GM23248 (cell line): Measurements from ENCODE around the gene INHBB. TPM values are rescaled to one million over a fixed set of nuclear protein-coding genes. Genes with fewer than 3 reads are reported as not detected.
"Not testable (repeated sequence)": the region's sequence is repeated elsewhere in the genome, so short reads cannot be mapped to it uniquely, and the experiment has no call there.

ENCODE experiments used
- DNase-seq: peaks from one replicate; pipeline ENCODE4 v3.0.0-alpha.2; 2015
- H2AFZ ChIP-seq: fragments of 200-600 bp; sonication (generic); 2 replicates; pipeline ENCODE4 v1.6.1; 2016; ENCODE audit warnings: antibody characterized with exemption
- H3F3A ChIP-seq: fragments of 200-600 bp; sonication (generic); 2 replicates; pipeline ENCODE4 v1.6.1; 2016; ENCODE audit warnings: mild to moderate bottlenecking, antibody characterized with exemption, mixed run types; ENCODE audit not compliant: insufficient read depth
- H3K27ac ChIP-seq: fragments of 200-600 bp; sonication (generic); 2 replicates; pipeline ENCODE4 v1.5.1; 2016; ENCODE audit warnings: mild to moderate bottlenecking
- H3K27me3 ChIP-seq: fragments of 200-600 bp; sonication (generic); replicated peaks from 2 replicates; pipeline ENCODE4 v1.6.1; 2016; ENCODE audit warnings: mild to moderate bottlenecking; ENCODE audit not compliant: insufficient read depth
- H3K36me3 ChIP-seq: fragments of 200-600 bp; sonication (generic); 2 replicates; pipeline ENCODE4 v1.6.1; 2016; ENCODE audit warnings: low read depth, mild to moderate bottlenecking
- H3K4me1 ChIP-seq: fragments of 200-600 bp; sonication (generic); 2 replicates; pipeline ENCODE4 v1.6.1; 2016; ENCODE audit warnings: mild to moderate bottlenecking; ENCODE audit not compliant: insufficient read depth
- H3K4me2 ChIP-seq: fragments of 200-600 bp; sonication (generic); one replicate; pipeline ENCODE4 v1.6.1; 2016; ENCODE audit warnings: mild to moderate bottlenecking; ENCODE audit not compliant: unreplicated experiment
- H3K4me3 ChIP-seq: fragments of 200-600 bp; sonication (generic); 2 replicates; pipeline ENCODE4 v1.5.1; 2016; ENCODE audit warnings: mild to moderate bottlenecking
- H3K79me2 ChIP-seq: fragments of 200-600 bp; sonication (generic); 2 replicates; pipeline ENCODE4 v1.6.1; 2016; ENCODE audit warnings: mild to moderate bottlenecking; ENCODE audit not compliant: insufficient read depth
- H3K9ac ChIP-seq: fragments of 200-600 bp; sonication (generic); 2 replicates; pipeline ENCODE4 v1.6.1; 2016; ENCODE audit warnings: mild to moderate bottlenecking
- H3K9me2 ChIP-seq: fragments of 200-600 bp; sonication (generic); 2 replicates; pipeline ENCODE4 v1.6.1; 2016; ENCODE audit warnings: mixed run types, mild to moderate bottlenecking, moderate library complexity; ENCODE audit not compliant: insufficient read depth
- H3K9me3 ChIP-seq: fragments of 200-600 bp; sonication (generic); one replicate; pipeline ENCODE4 v1.6.1; 2017; ENCODE audit warnings: low read depth
- H4K20me1 ChIP-seq: fragments of 200-600 bp; sonication (generic); 2 replicates; pipeline ENCODE4 v1.6.0; 2016; ENCODE audit not compliant: insufficient read depth
- EZH2 ChIP-seq: fragments of 200-600 bp; sonication (generic); IDR thresholded peaks from 2 replicates; pipeline ENCODE4 v1.6.1; 2018; ENCODE audit warnings: antibody characterized with exemption, mild to moderate bottlenecking; ENCODE audit not compliant: insufficient read depth, poor library complexity, severe bottlenecking
- EZH2phosphoT487 ChIP-seq: fragments of 200-600 bp; sonication (generic); IDR thresholded peaks from 2 replicates; pipeline ENCODE4 v1.6.1; 2018; ENCODE audit warnings: antibody characterized with exemption, moderate library complexity, mild to moderate bottlenecking, low read depth; ENCODE audit not compliant: insufficient read depth
- WGBS, 2 experiments: methylation state at CpG; one replicate each; pipeline ENCODE4 v1.1.6; 2015 to 2017; ENCODE audit warnings: low lambda C conversion rate in 2 of 2, low coverage in 1 of 2; ENCODE audit errors: missing lambda C conversion rate in 2 of 2; 5-methylcytosine and 5-hydroxymethylcytosine counted together
- in situ Hi-C: fragments of 300-500 bp; cut with MboI; formaldehyde crosslinking; loops from 2 replicates; pipeline ENCODE4 v1.15.0; 2020
- polyA plus RNA-seq: library from polyadenylated mRNA; unstranded; fragments of >200 nt; fragmentation: Nextera tagmentation; extraction: Ambion mirVana; gene quantifications from 2 replicates; pipeline ENCODE4 v1.2.1, GENCODE V29; 2016
- total RNA-seq: library from RNA; depleted of rRNA; stranded (reverse); fragments of >200 nt; shearing (Covaris generic); gene quantifications from 2 replicates; pipeline ENCODE4 v1.2.3, GENCODE V29; 2014

The INHBB gene
- total and polyA plus RNA-seq, 2 experiments from 2014 or later, result 0.49 to 5.6 TPM

DNA sequence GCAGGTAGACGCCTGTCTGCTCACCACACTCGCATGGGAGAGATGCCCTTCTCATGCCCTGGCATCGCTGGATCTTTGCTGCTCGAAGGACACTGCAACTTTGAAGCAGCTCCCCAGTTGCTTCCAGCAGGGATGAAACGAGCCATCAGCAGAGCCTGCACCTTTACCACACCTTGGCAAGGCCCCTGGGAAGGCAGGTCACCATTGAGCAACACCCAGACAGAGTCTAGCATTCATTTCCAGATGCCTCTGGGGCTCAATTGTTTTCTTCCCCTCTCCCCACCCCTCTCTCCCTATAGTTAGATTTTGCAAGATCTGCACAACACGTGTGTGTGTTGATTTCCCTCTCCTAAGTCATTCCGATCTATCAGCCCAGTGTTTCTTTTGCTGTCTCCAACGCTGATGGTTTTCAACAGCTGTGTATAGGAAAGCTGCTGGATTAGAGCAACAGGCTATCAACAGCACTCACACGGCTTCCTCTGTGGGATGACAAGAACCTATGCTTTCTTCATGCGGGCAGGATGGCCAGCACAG, 25.6 kb upstream of the INHBB start:
- no peak overlapping the region for H3K9ac ChIP-seq
- H3K9me2 ChIP-seq, result no peaks in the 10 kb centered on the region
- TF ChIP-seq EZH2phosphoT487 (no peak), EZH2 (no peak)
- H3K4me1 ChIP-seq, result peaks cover 9% of the 10 kb centered on the region; the same call in 1 of the 2 replicates
- no peaks in the 10 kb centered on the region for H3K36me3 ChIP-seq
- H3F3A ChIP-seq, result no peaks in the 10 kb centered on the region
- H4K20me1 ChIP-seq, result no peaks in the 10 kb centered on the region
- no peaks in the 10 kb centered on the region for H3K9me3 ChIP-seq
- DNase-seq, result no peak
- WGBS, 2 experiments, result 88 to 89% methylated on average over 10 of the region's 10 CpGs
- no peak overlapping the region for H3K27ac ChIP-seq
- H3K4me2 ChIP-seq, result no peak overlapping the region
- H3K79me2 ChIP-seq, result no peaks in the 10 kb centered on the region
- in situ Hi-C loops, result no loop called here
- no peak overlapping the region for H3K4me3 ChIP-seq
- H3K27me3 ChIP-seq, result no peaks in the 10 kb centered on the region
- no peak overlapping the region for H2AFZ ChIP-seq

DNA sequence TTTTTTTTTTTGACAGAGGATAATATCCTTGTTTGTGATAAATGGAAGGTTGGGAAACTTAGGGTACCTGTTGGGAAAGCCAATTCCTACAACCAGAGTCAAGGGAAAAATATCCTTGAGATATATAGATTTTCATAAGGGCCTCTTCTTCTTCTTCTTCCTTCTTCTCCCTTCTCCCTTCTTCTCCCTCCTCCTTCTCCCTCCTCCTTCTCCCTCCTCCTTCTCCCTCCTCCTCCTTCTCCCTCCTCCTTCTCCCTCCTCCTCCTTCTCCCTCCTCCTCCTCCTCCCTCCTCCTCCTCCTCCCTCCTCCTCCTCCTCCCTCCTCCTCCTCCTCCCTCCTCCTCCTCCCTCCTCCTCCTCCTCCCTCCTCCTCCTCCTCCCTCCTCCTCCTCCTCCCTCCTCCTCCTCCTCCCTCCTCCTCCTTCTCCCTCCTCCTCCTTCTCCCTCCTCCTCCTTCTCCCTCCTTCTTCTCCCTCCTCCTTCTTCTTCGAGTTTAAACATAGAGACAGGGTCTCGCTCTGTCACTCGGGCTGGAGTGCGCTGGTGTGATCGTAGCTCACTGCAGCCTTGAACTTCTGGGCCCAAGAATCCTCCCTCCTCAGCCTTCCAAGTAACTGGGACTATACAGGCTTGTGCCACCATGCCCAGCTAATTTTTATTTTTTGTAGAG, 24.9 kb upstream of the INHBB start:
- H3F3A ChIP-seq, H3K9me3 ChIP-seq, H3K27me3 ChIP-seq, H2AFZ ChIP-seq, DNase-seq, H3K36me3 ChIP-seq, H3K27ac ChIP-seq, H4K20me1 ChIP-seq, H3K9ac ChIP-seq, H3K4me1 ChIP-seq, H3K4me3 ChIP-seq, in situ Hi-C loops, H3K4me2 ChIP-seq, H3K79me2 ChIP-seq, H3K9me2 ChIP-seq: not testable (repeated sequence)
- WGBS, 2 experiments, result 87% methylated on average over 5 of the region's 5 CpGs

DNA sequence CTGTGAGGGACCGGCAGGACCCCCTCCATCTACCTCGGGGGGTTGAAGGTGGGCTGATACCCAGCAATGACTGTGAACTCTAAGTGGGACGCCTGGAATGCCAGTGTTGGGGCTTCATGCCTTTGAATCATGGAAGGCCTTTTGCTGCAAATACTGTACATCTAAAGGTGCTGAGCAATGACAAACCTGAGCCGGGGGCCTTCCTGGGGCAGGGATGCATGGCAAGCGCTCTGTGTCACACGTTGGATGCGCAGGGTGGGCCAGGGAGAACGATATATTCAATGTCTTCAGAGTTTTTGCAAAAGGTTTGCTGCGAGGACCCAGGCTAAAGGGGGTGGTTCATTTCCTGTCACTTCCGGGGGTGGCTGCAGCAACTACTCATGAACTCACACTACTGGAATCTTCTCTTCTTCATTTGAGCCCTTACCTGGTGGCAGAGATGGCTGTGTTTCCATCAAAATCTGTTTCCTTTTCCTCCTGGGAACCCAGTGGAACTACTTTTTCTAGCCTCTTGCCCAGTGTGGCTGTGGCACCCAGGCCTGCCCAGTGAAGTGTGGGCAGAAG, 24.1 kb upstream of the INHBB start:
- in situ Hi-C loops, result no loop called here
- WGBS, 2 experiments, result 83 to 86% methylated on average over 10 of the region's 10 CpGs

DNA sequence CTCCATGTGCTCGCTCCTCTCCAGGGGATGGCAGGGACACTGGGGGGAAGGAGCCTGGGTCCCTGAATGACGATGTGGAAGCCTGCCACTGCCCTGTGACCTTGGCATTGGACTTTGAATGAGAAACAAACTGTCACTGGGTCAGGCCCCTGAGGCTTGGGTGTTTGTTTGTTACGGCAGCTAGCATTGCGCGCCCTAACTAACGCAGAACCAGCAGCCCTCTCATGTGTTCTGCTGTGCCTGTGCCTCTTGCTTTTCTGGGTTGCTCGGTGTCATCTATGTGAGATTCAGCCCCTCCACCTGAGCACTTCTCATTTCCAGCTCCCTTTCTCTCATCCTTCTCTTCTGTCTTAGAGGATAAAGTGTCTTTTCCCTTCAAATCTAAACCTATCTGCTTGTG, 23.6 kb upstream of the INHBB start:
- no peaks in the 10 kb centered on the region for H3F3A ChIP-seq
- no peak for DNase-seq
- no peak for TF ChIP-seq EZH2phosphoT487
- no peak for TF ChIP-seq EZH2
- H3K36me3 ChIP-seq, result no peaks in the 10 kb centered on the region
- no peak overlapping the region for H3K9ac ChIP-seq
- 87 to 91% methylated on average over 7 of the region's 7 CpGs for WGBS, 2 experiments
- in situ Hi-C loops, result no loop called here
- no peak overlapping the region for H3K27ac ChIP-seq
- no peak overlapping the region for H3K4me2 ChIP-seq
- H2AFZ ChIP-seq, result no peak overlapping the region
- H3K9me2 ChIP-seq, result no peaks in the 10 kb centered on the region
- H3K9me3 ChIP-seq, result no peaks in the 10 kb centered on the region
- no peaks in the 10 kb centered on the region for H3K79me2 ChIP-seq
- H3K27me3 ChIP-seq, result no peaks in the 10 kb centered on the region
- no peak overlapping the region for H3K4me3 ChIP-seq
- H3K4me1 ChIP-seq, result peaks cover 9% of the 10 kb centered on the region; the same call in 1 of the 2 replicates
- no peaks in the 10 kb centered on the region for H4K20me1 ChIP-seq

More for the DNA sequence above, 24.1 kb upstream of the INHBB start:
- peaks cover 9% of the 10 kb centered on the region; the same call in 1 of the 2 replicates for H3K4me1 ChIP-seq
- H3K27me3 ChIP-seq, result no peaks in the 10 kb centered on the region
- no peak overlapping the region for H2AFZ ChIP-seq
- TF ChIP-seq EZH2, result no peak
- TF ChIP-seq EZH2phosphoT487, result no peak
- H3K9me2 ChIP-seq, result no peaks in the 10 kb centered on the region
- no peaks in the 10 kb centered on the region for H3K9me3 ChIP-seq
- no peak for DNase-seq
- no peaks in the 10 kb centered on the region for H3K36me3 ChIP-seq
- no peaks in the 10 kb centered on the region for H3F3A ChIP-seq
- H4K20me1 ChIP-seq, result no peaks in the 10 kb centered on the region
- H3K27ac ChIP-seq, result no peak overlapping the region
- H3K79me2 ChIP-seq, result no peaks in the 10 kb centered on the region
- no peak overlapping the region for H3K4me2 ChIP-seq
- H3K4me3 ChIP-seq, result no peak overlapping the region
- H3K9ac ChIP-seq, result no peak overlapping the region
